Fibroblast of skin of abdomen (primary cell): Measurements from ENCODE around the gene DNASE1.

ENCODE experiments used
- DNase-seq: peaks from one replicate; pipeline ENCODE4 v3.0.0-alpha.2; 2013

Gene DNASE1

DNA sequence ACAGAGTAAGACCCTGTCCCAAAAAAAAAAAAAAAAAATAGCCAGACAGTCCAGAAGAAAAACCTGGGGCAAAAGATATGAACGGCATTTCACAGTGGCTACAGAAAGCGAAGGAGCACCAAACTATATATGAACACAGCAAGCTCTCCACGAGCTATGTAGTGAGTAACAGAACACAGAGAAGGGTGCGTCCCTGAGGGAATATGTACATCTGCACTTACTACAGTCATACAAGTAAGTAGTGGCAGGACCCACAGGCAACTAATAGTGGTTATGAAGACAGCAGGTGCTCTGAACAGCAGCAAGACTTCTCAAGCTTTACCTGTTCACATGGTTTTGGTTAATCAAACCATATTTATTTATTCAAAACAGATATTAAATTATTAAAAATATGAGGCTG lies 47.0 kb downstream of the DNASE1 start:
- DNase-seq = no peak

DNA sequence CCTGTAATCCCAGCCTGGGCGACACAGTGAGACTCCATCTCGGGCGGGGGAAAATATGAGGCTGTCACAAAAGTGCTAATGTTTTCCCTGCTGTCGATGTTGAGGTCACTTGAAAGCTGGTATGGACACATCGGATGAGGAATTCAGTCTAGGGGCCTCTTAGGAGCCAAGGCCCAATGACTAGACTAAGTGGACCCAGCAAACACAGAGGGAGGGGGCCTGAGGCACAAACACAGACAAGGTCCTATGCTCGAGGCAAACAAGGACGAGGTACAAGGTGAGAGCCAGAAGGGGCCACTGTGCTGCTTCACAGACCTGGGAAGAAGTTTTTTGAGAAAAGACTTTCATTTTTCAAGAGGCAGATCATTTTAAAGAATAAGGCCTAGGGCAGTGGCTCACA lies 47.6 kb downstream of the DNASE1 start:
- DNase-seq = no peak

DNA sequence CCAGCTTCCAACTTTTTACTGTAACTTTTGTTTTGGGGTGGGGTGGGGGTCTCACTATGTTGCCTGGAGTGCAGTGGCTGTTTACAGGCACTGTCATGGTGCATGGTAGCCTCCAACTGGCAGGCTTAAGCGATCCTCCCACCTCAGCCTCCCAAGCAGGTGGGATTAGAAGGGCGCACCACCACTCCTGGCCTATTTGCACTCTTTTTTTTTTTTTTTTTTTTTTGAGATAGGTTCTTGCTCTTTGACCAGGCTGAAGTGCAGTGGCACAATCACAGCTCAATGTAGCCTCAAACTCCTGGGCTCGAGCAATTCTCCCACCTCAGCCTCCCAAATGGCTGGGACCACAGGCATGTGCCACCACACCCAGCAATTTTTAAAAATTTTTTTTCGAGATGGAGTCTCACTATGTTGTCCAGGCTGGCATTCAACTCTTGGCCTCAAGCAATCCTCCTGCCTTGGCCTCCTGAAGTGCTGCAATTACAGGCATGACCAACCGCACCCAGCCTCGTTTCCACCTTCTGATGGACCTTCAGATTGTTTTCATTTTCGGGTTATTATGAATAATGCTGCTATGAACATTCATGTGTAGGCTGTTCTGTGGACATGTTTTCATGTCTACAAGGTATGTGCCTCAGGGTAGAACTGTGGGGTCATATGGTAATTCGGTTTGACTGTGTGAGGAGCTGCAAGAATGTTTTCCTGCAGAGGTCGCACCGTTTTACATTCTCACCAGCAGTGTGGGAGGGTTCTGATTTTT lies 51.9 kb downstream of the DNASE1 start:
- DNase-seq = no peak
